ENCODE measurements around the gene PMPCA. TPM values are rescaled to one million over a fixed set of nuclear protein-coding genes. Genes with fewer than 3 reads are reported as not detected.

PMPCA gene
- 30.7 and 36.9 TPM in 2 replicates for total RNA-seq

DNA sequence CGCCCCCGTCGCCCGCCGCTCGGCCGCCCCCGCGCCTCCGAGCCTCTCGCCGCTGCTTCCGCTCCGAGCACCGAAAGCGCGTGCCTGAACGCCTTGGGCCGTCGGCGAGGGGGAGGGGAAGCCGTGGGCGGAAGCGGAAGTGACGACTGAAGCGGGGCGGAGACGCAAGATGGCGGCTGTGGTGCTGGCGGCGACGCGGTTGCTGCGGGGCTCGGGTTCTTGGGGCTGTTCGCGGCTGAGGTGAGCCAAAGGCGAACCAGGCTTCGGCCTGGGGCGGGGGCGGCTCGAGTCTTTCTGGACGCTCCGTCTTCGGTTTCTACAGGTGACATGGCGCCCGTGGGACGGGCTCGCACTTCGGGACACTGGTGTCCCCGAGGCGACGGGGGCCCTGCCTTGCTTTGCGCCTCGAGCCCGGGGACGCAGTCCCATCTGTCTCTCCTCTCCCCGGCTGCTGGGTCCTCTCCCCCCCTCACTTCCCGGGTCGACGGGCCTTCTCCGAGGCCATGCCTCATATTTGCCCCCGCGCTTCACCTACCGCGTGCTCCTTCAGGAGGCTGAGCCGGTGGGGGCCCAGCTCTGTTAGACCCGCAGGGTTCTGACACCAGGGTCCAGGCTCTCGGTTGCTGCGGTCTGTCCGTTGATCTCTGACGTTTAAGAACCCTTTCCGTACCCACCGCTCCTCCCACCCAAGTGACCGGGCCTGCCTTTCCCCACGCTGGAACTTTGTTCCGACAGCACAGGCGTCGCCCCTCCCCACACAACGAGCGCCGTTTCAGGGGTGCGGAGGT, at the start of gene PMPCA, which contains the start of gene ENTR1:
PMPCA (plus strand) TSS at position 159 of the 788 bp plus-strand sequence; CDS start at position 170, 11 bp downstream.
ENTR1 (minus strand) TSS at position 115 of the 788 bp plus-strand sequence. CDS start 217 bp downstream, outside the sequence.

GRCh38 chr9:136363106-136363948, 47.1 kb upstream of the PMPCA start, which contains the start of gene DNLZ:
Gene DNLZ, minus strand, starts transcription at chr9:136363744. Its CDS starts 30 bp downstream, at chr9:136363714.

DNA sequence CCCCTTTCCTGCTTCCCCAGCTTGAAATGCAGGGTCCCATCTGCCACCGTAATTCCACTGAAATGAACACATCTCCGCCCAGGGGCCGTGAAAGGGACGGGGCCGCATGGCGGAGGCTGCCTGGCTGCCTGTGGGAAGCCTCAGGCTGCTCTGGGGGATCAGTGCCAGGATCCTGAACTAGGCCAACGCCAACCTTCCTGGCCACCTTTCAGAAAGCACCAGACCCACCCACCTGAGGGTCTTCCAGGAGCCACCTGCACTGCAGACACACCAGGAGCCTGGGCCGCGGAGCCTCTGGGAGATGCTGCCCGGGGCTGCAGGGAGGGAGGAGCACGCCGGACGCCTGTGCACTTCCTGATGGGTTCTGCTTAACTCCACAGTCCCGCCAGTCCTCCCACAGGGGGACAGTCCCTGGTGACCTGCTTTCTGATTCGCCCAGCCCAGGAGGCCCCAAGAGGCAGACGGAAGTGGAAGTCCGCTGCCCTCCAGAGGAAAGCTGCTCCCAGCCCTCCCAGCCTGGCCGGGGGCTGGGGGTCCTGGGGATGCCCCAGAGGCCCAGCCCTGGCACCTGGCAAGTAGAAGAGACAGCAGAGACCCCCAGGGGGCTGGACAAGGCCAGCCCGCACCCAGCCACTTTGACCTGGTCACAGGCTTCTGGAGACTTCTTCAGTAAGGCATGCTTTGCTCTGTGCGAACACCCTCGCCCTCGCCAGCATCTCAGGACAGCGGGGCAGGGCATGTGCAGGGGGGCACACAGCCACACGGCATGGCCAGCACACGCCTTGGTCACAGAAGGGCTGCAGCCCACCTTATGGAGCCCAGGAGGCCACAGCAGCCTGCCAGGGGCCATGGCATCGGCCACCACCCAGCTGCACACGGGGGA, 36.9 kb upstream of the PMPCA start, which contains the start of gene CARD9:
CARD9 (minus strand) TSS at position 370 of the 883 bp plus-strand sequence. CDS start 1,591 bp downstream, outside the sequence.

DNA sequence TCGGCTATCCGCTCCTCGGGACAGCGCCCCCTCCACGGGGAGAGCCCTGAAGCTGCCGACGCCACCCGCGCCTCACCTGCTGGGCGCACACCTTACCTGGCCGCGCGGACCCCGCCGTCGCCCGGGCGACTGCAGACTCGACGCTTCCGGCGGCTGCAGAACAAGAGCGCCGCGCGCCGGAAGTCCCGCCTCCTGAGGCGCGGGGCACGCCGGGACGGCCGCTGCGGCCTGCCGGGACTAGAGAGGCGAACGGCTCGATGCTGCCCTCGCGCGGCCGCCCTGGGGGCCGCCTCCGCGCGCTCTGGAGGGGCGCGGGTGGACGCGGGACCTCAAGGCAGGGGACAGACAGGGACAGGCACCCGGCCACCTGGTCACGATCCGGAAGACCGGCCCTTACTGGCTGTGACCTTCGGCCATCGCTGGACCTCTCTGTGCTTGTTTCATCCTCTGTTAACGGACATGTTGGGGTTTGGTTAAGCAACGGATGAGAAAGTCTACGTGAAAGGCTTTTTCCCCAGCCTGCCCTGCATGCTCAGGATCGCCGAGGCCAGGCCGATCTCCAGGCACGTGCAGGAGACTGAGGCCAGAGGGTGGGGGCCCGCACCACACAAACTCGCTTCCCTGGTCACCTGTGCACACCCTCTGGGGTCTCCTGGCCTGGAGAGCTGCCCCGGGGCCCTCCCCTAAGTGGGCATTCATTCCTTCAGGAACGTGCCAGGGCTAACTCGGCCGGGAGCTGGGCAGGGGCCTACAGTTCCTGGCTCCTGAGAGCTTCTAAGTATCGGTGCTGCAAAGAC, 10.2 kb upstream of the PMPCA start, which contains the start of gene SNAPC4:
SNAPC4 (minus strand) TSS at position 133 of the 797 bp plus-strand sequence. CDS start 1,742 bp downstream, outside the sequence.

GRCh38 chr9:136439481-136440408, 29.3 kb downstream of the PMPCA start, which contains the start of gene INPP5E:
Gene INPP5E, minus strand, starts transcription at chr9:136439845. Its CDS starts 426 bp downstream, at chr9:136439419.

Other genes starting within 250 kb of the PMPCA start
- gene LHX3, start 205.5 kb upstream of the PMPCA start, total RNA-seq: not detected in 2 replicates
- 4.3 and 4.4 TPM in 2 replicates for gene QSOX2, start 164.8 kb upstream of the PMPCA start, total RNA-seq
- gene CCDC187, start 106.6 kb upstream of the PMPCA start, total RNA-seq: under 0.01 TPM in 2 replicates
- gene GPSM1, start 83.1 kb upstream of the PMPCA start, total RNA-seq: 70.9 and 79.5 TPM in 2 replicates
- 14.5 and 15.6 TPM in 2 replicates for gene DNLZ, start 46.9 kb upstream of the PMPCA start, total RNA-seq
- gene CARD9, start 37.0 kb upstream of the PMPCA start, total RNA-seq: 0.77 and 0.79 TPM in 2 replicates
- gene SNAPC4, start 10.5 kb upstream of the PMPCA start, total RNA-seq: 3.6 and 4.6 TPM in 2 replicates
- gene ENTR1, start within 50 bp of the PMPCA start, total RNA-seq: 19.5 and 22.6 TPM in 2 replicates
- gene INPP5E, start 29.2 kb downstream of the PMPCA start, total RNA-seq: 4.5 and 4.6 TPM in 2 replicates
- 10.4 and 12.3 TPM in 2 replicates for gene SEC16A, start 72.4 kb downstream of the PMPCA start, total RNA-seq
- 11.8 and 17.3 TPM in 2 replicates for gene NOTCH1, start 135.4 kb downstream of the PMPCA start, total RNA-seq